IMR-90 (cell line): ENCODE data around the gene GRB2. TPM values are rescaled to one million over a fixed set of nuclear protein-coding genes. Genes with fewer than 3 reads are reported as not detected.

Experiments
- ATAC-seq: fragments of 200-7000 bp; cut with Tn5 transposase; 2 replicates; pipeline ENCODE4 v1.9.1; 2020; ENCODE audit warnings: low read depth, mild to moderate bottlenecking, moderate library complexity
- BruUV-seq: library from RNA; stranded (reverse); fragments of 400-500 nt; replicated peaks from 2 replicates; lab custom pipeline; 2021; lab: Mats Ljungman, UMichigan
- CTCF ChIA-PET: fragments of 300-600 bp; formaldehyde crosslinking; extraction: SDS; loops from one replicate; lab custom pipeline; 2021; ENCODE audit warnings: antibody characterized with exemption; lab: Yijun Ruan, JAX
- POLR2A ChIA-PET: fragments of 300-600 bp; sonication (Branson Sonifier 250); formaldehyde crosslinking; loops from one replicate; lab custom pipeline; 2022; ENCODE audit warnings: antibody characterized with exemption; ENCODE audit not compliant: unreplicated experiment; lab: Charles Lee
- DNase-seq: peaks from one replicate; pipeline ENCODE4 v3.0.0; 2013
- H2AFZ ChIP-seq: replicated peaks from 2 replicates; pipeline ENCODE3; 2013; ENCODE audit warnings: low read length, mild to moderate bottlenecking; ENCODE audit not compliant: poor library complexity
- H2AK5ac ChIP-seq: 2 replicates; pipeline ENCODE4 v1.6.1; 2013; ENCODE audit warnings: low read depth, low read length, inconsistent platforms
- H2AK9ac ChIP-seq: replicated peaks from 2 replicates; pipeline ENCODE3; 2013; ENCODE audit warnings: mild to moderate bottlenecking, low read depth, low read length, moderate library complexity; ENCODE audit not compliant: poor library complexity
- H2BK120ac ChIP-seq: 2 replicates; pipeline ENCODE4 v1.6.1; 2013; ENCODE audit warnings: low read depth, low read length, inconsistent platforms
- H2BK15ac ChIP-seq: 3 replicates; pipeline ENCODE4 v1.6.1; 2013; ENCODE audit warnings: low read depth, low read length, inconsistent platforms
- H2BK20ac ChIP-seq: 2 replicates; pipeline ENCODE4 v1.6.1; 2013; ENCODE audit warnings: low read depth, mild to moderate bottlenecking, inconsistent platforms, low read length, moderate library complexity
- H2BK5ac ChIP-seq: 2 replicates; pipeline ENCODE4 v1.6.1; 2013; ENCODE audit warnings: mild to moderate bottlenecking, low read depth, low read length, inconsistent platforms; ENCODE audit not compliant: poor library complexity, severe bottlenecking
- H3K14ac ChIP-seq: replicated peaks from 2 replicates; pipeline ENCODE4 v1.6.1; 2013; ENCODE audit warnings: low read depth, low read length, inconsistent platforms
- H3K18ac ChIP-seq: 2 replicates; pipeline ENCODE4 v1.6.1; 2013; ENCODE audit warnings: low read depth, low read length, control low read depth
- H3K23ac ChIP-seq: 2 replicates; pipeline ENCODE4 v1.6.1; 2013; ENCODE audit warnings: low read depth, low read length, inconsistent platforms
- H3K27ac ChIP-seq: 2 replicates; pipeline ENCODE4 v1.5.1; 2013; ENCODE audit warnings: mild to moderate bottlenecking, control low read depth, low read length; ENCODE audit not compliant: insufficient read depth
- H3K27me3 ChIP-seq: 2 replicates; pipeline ENCODE4 v1.6.1; 2013; ENCODE audit warnings: low read length; ENCODE audit not compliant: control insufficient read depth, insufficient read depth
- H3K36me3 ChIP-seq: 2 replicates; pipeline ENCODE4 v1.6.1; 2013; ENCODE audit warnings: low read length, mixed read lengths; ENCODE audit not compliant: control insufficient read depth, insufficient read depth
- H3K4ac ChIP-seq: 2 replicates; pipeline ENCODE4 v1.6.1; 2013; ENCODE audit warnings: low read depth, low read length, inconsistent platforms
- H3K4me1 ChIP-seq: 2 replicates; pipeline ENCODE4 v1.6.1; 2013; ENCODE audit warnings: low read length, mixed read lengths; ENCODE audit not compliant: control insufficient read depth, insufficient read depth
- H3K4me2 ChIP-seq: 2 replicates; pipeline ENCODE4 v1.6.1; 2013; ENCODE audit warnings: low read depth, mild to moderate bottlenecking, control low read depth, low read length, moderate library complexity
- H3K4me3 ChIP-seq: 2 replicates; pipeline ENCODE4 v1.5.1; 2013; ENCODE audit warnings: low read depth, mild to moderate bottlenecking, control low read depth, low read length, moderate library complexity; ENCODE audit not compliant: insufficient read depth
- H3K56ac ChIP-seq: 2 replicates; pipeline ENCODE4 v1.6.1; 2013; ENCODE audit warnings: low read length, inconsistent platforms; ENCODE audit not compliant: insufficient read depth; ENCODE audit errors: extremely low read depth
- H3K79me1 ChIP-seq, 2 experiments: 2 replicates each; pipeline ENCODE4 v1.6.1; 2013; ENCODE audit warnings: low read length in 2 of 2, inconsistent platforms in 1 of 2, low read depth in 1 of 2
- H3K9ac ChIP-seq: 2 replicates; pipeline ENCODE4 v1.6.1; 2013; ENCODE audit warnings: low read depth, low read length, control low read depth
- H3K9me1 ChIP-seq: 2 replicates; pipeline ENCODE4 v1.6.1; 2013; ENCODE audit warnings: low read length, inconsistent platforms; ENCODE audit not compliant: insufficient read depth
- H3K9me3 ChIP-seq: 2 replicates; pipeline ENCODE4 v1.6.1; 2013; ENCODE audit warnings: low read length; ENCODE audit not compliant: control insufficient read depth, insufficient read depth
- H4K20me1 ChIP-seq: 2 replicates; pipeline ENCODE4 v1.6.1; 2013; ENCODE audit warnings: low read length, inconsistent platforms; ENCODE audit not compliant: insufficient read depth
- H4K5ac ChIP-seq: 2 replicates; pipeline ENCODE4 v1.6.1; 2013; ENCODE audit warnings: mild to moderate bottlenecking, low read depth, low read length, control low read depth
- H4K8ac ChIP-seq, 2 experiments: 2 replicates each; pipeline ENCODE4 v1.6.1; 2013; ENCODE audit warnings: low read depth in 2 of 2, low read length in 2 of 2, control low read depth in 1 of 2, inconsistent platforms in 1 of 2
- H4K91ac ChIP-seq: 2 replicates; pipeline ENCODE4 v1.6.1; 2013; ENCODE audit warnings: low read depth, low read length, inconsistent platforms; ENCODE audit not compliant: insufficient read depth
- CEBPB ChIP-seq: IDR thresholded peaks from 2 replicates; pipeline ENCODE4 v1.6.1; 2012; ENCODE audit warnings: low read depth, low read length, improper control_type of control experiment
- WGBS, 2 experiments: methylation state at CpG; one replicate each; pipeline versions ENCODE4 v1.1.5 to v1.1.7; 2013; ENCODE audit warnings: missing lambda C conversion rate in 2 of 2; ENCODE audit not compliant: insufficient read length in 1 of 2; ENCODE audit errors: extremely low coverage in 2 of 2; 5-methylcytosine and 5-hydroxymethylcytosine counted together
- dilution Hi-C: fragments of 300-500 bp; cut with HindIII; formaldehyde crosslinking; loops from one replicate; pipeline ENCODE4 v1.14.3; 2018; ENCODE audit warnings: low sequenced_read_pairs; ENCODE audit not compliant: unreplicated experiment
- in situ Hi-C: fragments of 300-500 bp; cut with MboI; formaldehyde crosslinking; loops from 3 replicates; pipeline ENCODE4 v1.14.3; 2019; ENCODE audit warnings: low sequenced_read_pairs, inconsistent platforms, mixed read lengths
- intact Hi-C: fragments of 100-400 bp; cut with micrococcal nuclease; formaldehyde crosslinking; loops from 2 replicates; pipeline ENCODE4 v1.10.0; 2022
- polyA plus RNA-seq, 3 experiments: library from polyadenylated mRNA; depleted of rRNA; stranded (reverse); fragments of >200 nt; gene quantifications; 2 replicates each; pipeline ENCODE4 v1.2.3, GENCODE V29; 2012; ENCODE audit warnings: low replicate concordance in 1 of 3
- total RNA-seq: library from RNA; depleted of rRNA; stranded (reverse); fragments of >200 nt; gene quantifications from 2 replicates; pipeline ENCODE4 v1.2.3, GENCODE V29; 2012

The GRB2 gene
- total and polyA plus RNA-seq, 2 of the 4 experiments (the other 2 are of a cell fraction) = 49.3 to 62.1 TPM

- Histone ChIP-seq H2AFZ (no peak overlapping the region), H3K27me3 (no peaks in the 10 kb centered on the region; the same call in 1 of the 2 replicates), H4K8ac (no peak overlapping the region), H3K27ac (no peak overlapping the region), H3K18ac (no peak overlapping the region), H3K4me1 (peaks cover 4% of the 10 kb centered on the region; the same call in 1 of the 2 replicates), H3K14ac (no peak overlapping the region), H3K4ac (no peak overlapping the region), H4K91ac (no peak overlapping the region), H2BK20ac (no peak overlapping the region), H3K4me3 (no peak overlapping the region), H3K79me1 (peaks cover 0 to 42% of the 10 kb centered on the region in 2 experiments; a peak in 2 of 4 replicates), H2BK5ac (no peak overlapping the region), H3K9me1 (no peaks in the 10 kb centered on the region), H2AK5ac (no peak overlapping the region), H2BK120ac (no peak overlapping the region), H3K36me3 (no peaks in the 10 kb centered on the region; the same call in 1 of the 2 replicates), H4K5ac (no peak overlapping the region), H3K9me3 (no peaks in the 10 kb centered on the region), H2AK9ac (no peak overlapping the region), H4K20me1 (peaks cover 51% of the 10 kb centered on the region), H3K56ac (no peak overlapping the region), H2BK15ac (no peak overlapping the region), H3K23ac (no peak overlapping the region), H3K4me2 (no peak overlapping the region), H3K9ac (no peak overlapping the region)
- no peak for DNase-seq
- ChIA-PET POLR2A (no interaction called here), CTCF (no interaction called here)
- dilution Hi-C loops (no loop called here), in situ Hi-C loops (loop anchor here (25.0 kb wide), 1 partner anchor 341 kb away; no protein-coding TSS in a partner anchor), intact Hi-C loops (loop anchor here (5.0 kb wide), 1 partner anchor 41 kb away; no protein-coding TSS in a partner anchor)
- 96% methylated on average over 4 of the region's 5 CpGs; no CpG with 5 or more reads in 1 of the 2 experiments for WGBS, 2 experiments
- TF ChIP-seq CEBPB = no peak
- ATAC-seq = no peak
- no TSS peak for BruUV-seq
These were observed 2.3 kb downstream of the GRB2 start for GRCh38 chr17:75403131-75403530.
